ENCODE data around the gene RETREG2. TPM values are rescaled to one million over a fixed set of nuclear protein-coding genes. Genes with fewer than 3 reads are reported as not detected.
A peak's percentile ranks its signal among the peaks of the same experiment; 100 is the strongest.

Gene RETREG2
- polyA plus RNA-seq, 1 experiment: 131 TPM

GRCh38 chr2:219207134-219207883 is 29.2 kb downstream of the RETREG2 start:
- DNase-seq (ENCODE audit: low read depth): no peak
- ChIA-PET CTCF (interaction anchor here (1.0 to 3.6 kb wide), 12 partner anchors 11 to 178 kb away, joined by 3 to 15 read pairs (median 4); partner anchors contain the start of gene CNPPD1), POLR2A (interaction anchor here (0.6 to 1.4 kb wide), 4 partner anchors 11 to 180 kb away, joined by 3 to 4 read pairs (median 4); partner anchors contain the start of genes ABCB6, CNPPD1 and DNPEP)
- Histone ChIP-seq H3K4me3 (ENCODE audit: low read depth, low read length) (peak overlapping the region; percentile 63), H3K27me3 (ENCODE audit: control insufficient read depth, insufficient read depth, low read length) (no peaks in the 10 kb centered on the region), H3K36me3 (ENCODE audit: control insufficient read depth, insufficient read depth, low read length) (peaks cover 10% of the 10 kb centered on the region)
- TF ChIP-seq CTCF (IDR thresholded peaks at IDR 0.05; ENCODE audit: insufficient read depth, low read depth, low read length): no peak

DNA sequence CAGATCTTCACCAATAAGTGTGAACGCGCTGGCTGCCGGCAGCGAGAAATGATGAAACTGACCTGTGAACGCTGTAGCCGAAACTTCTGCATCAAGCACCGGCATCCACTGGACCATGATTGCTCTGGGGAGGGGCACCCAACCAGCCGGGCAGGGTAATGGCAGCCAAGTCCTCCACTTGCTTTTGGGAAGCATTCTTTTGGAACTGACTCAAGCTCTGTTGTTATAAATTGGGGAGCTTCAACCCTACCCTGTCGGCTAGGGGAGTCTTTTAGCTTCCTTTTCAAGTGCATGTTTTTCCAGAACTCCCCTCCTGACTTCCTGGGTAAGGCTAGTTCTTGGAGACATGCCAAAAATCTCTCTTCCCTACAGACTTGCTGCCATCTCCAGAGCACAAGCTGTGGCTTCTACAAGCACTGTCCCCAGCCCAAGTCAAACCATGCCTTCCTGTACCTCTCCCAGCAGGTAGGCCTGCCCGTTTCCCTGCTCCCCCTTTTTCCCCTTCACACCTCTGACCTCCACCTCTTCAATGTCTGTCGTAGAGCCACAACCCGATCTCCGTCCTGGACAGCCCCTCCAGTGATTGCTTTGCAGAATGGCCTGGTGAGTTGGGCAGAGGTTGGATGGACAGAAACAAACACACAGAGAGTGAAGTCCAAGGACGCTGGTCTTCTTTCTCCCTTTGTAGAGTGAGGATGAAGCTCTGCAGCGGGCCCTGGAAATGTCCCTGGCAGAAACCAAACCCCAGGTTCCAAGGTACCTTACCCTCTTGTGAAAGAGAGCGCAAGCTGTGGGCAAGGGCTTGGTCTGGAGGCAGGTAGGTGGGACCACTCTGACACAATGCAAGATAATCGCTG is 30.0 kb downstream of the RETREG2 start:
- DNase-seq (ENCODE audit: low read depth): no peak
- Histone ChIP-seq H3K4me3 (ENCODE audit: low read depth, low read length) (peak overlapping the region; percentile 63; the same call in 1 of the 2 replicates), H3K27me3 (ENCODE audit: control insufficient read depth, insufficient read depth, low read length) (no peaks in the 10 kb centered on the region), H3K36me3 (ENCODE audit: control insufficient read depth, insufficient read depth, low read length) (peaks cover 14% of the 10 kb centered on the region)
- ChIA-PET POLR2A (interaction anchor here (0.7 kb wide), 1 partner anchor 10 kb away, joined by 3 read pairs; no protein-coding TSS in a partner anchor), CTCF (interaction anchor here (0.6 to 3.6 kb wide), 9 partner anchors 10 to 440 kb away, joined by 3 to 15 read pairs (median 4); partner anchors contain the start of gene ABCB6)
- TF ChIP-seq CTCF (IDR thresholded peaks at IDR 0.05; ENCODE audit: insufficient read depth, low read depth, low read length): no peak

DNA sequence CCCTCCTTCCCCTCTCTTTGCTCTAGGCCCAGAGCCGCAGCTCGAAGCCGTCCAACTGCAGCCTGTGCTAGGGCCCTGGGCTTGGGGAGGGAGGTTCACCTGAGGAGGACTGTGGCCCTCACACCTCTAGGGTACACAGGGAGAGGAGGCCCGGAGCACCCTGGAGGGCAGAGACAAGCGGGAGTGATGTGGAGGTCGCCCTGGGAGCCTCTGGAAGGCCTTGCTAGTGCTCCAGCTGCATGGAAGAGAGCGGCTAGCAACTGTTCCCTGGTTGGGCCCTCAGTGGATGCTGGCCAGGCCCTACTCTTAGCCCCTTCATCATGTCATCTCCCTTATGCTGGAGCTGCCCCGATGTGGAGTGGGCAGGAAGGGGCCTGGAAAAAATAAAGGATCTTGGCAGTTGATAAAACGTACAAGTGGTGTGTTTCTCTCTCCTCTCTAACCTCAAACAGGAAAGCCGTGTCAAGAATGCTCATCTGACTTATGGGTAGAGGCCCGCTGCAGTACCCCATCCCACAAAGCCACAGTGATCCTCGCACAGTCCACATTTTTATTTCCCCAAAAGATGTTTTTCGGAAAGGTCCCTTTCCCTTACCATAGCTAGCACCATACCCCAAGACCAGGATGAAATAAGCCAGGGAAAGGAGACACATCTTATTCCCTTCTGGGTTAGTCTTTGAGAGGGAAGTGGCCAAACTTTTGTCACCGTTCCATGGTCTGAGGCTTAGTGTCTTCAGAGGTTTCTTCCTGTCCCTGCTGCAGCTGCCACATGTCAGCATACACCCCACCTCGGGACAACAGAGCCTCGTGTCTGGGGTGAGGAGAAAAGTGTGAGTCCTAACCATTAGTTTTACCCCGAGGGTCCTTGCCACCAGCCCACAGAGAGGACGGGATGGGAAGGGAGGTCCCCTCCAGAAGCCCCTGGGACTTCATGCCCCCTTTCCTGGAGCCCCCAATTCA is 31.4 kb downstream of the RETREG2 start:
- no peak for TF ChIP-seq CTCF (IDR thresholded peaks at IDR 0.05; ENCODE audit: insufficient read depth, low read depth, low read length)
- CTCF ChIA-PET: interaction anchor here (2.6 to 3.6 kb wide), 2 partner anchors 38 to 86 kb away, joined by 13 to 15 read pairs; no protein-coding TSS in a partner anchor
- Histone ChIP-seq H3K4me3 (ENCODE audit: low read depth, low read length) (no peak overlapping the region), H3K36me3 (ENCODE audit: control insufficient read depth, insufficient read depth, low read length) (peaks cover 19% of the 10 kb centered on the region), H3K27me3 (ENCODE audit: control insufficient read depth, insufficient read depth, low read length) (no peaks in the 10 kb centered on the region)
- no peak for DNase-seq (ENCODE audit: low read depth)
- POLR2A ChIA-PET: no interaction called here

DNA sequence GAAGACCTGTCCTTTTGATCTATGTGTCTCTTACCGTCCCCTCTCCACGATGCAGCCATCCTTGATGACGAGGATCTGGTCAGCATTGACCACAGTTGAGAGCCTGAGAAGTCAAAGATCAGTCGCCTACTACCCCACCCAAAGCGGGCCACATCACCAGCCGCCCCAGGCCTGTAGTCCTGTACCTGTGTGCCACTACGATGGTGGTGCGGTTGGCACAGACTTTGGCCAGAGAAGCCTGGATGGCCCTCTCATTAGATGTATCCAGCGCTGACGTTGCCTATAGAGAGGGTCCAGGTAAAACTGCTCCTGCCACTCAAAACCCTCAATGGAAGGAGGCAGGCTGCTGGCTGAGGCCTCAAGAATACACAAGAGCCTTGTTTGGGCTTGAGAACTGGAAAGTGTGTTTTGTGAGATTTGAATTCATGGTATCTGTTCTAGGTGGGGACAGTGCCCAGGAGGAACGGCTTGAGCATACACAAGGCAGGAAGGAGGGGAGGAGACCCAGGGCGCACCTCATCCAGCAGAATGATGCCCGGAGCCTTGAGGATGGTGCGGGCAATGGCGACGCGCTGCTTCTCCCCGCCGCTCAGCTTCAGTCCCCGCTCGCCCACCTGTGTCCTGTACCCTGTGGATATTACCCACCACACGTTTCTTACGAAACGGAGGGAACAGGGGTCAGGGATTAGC is 32.3 kb downstream of the RETREG2 start:
- TF ChIP-seq CTCF (IDR thresholded peaks at IDR 0.05; ENCODE audit: insufficient read depth, low read depth, low read length): no peak
- POLR2A ChIA-PET: no interaction called here
- no peak for DNase-seq (ENCODE audit: low read depth)
- Histone ChIP-seq H3K27me3 (ENCODE audit: control insufficient read depth, insufficient read depth, low read length) (no peaks in the 10 kb centered on the region), H3K36me3 (ENCODE audit: control insufficient read depth, insufficient read depth, low read length) (peaks cover 22% of the 10 kb centered on the region), H3K4me3 (ENCODE audit: low read depth, low read length) (no peak overlapping the region)
- CTCF ChIA-PET: interaction anchor here (0.9 to 3.6 kb wide), 5 partner anchors 30 to 85 kb away, joined by 3 to 15 read pairs (median 8); partner anchors contain the start of gene NHEJ1

Data from BJ (cell line).